DMS 273 (cell line): ENCODE results near the gene CEP68.
"Not testable (repeated sequence)": the region's sequence is repeated elsewhere in the genome, so short reads cannot be mapped to it uniquely, and the experiment has no call there.

Source experiments
- DNase-seq: peaks from one replicate; lab custom pipeline; 2025; ENCODE audit not compliant: unreplicated experiment; lab: John Stamatoyannopoulos, UW

CEP68 gene

GRCh38 chr2:65056215-65057053, at the start of gene CEP68:
TSS of gene CEP68 (plus strand) at chr2:65056416. CDS start at chr2:65069445, 13,029 bp downstream.
- peak; percentile 99 for DNase-seq

- no peak for DNase-seq
Observed at GRCh38 chr2:65013776-65014175, 42.4 kb upstream of the CEP68 start.

GRCh38 chr2:65015731-65016130, 40.5 kb upstream of the CEP68 start:
- DNase-seq, result no peak

- DNase-seq, result no peak
Observed at GRCh38 chr2:65016789-65017188, 39.4 kb upstream of the CEP68 start.

- peak; percentile 5 for DNase-seq
Observed at GRCh38 chr2:65017335-65017734, 38.9 kb upstream of the CEP68 start.

GRCh38 chr2:65018141-65018582, 38.1 kb upstream of the CEP68 start:
- no peak for DNase-seq

- no peak for DNase-seq
Observed at GRCh38 chr2:65019010-65019409, 37.2 kb upstream of the CEP68 start.

- DNase-seq, result no peak
Observed at GRCh38 chr2:65019675-65020195, 36.5 kb upstream of the CEP68 start.

- not testable (repeated sequence) for DNase-seq
Observed at GRCh38 chr2:65020251-65020650, 36.0 kb upstream of the CEP68 start.

GRCh38 chr2:65020943-65021528, 35.2 kb upstream of the CEP68 start:
- DNase-seq, result no peak

GRCh38 chr2:65021709-65022108, 34.5 kb upstream of the CEP68 start:
- peak; percentile 18 for DNase-seq

- no peak for DNase-seq
Observed at GRCh38 chr2:65022189-65022588, 34.0 kb upstream of the CEP68 start.

- no peak for DNase-seq
Observed at GRCh38 chr2:65023742-65024141, 32.5 kb upstream of the CEP68 start.

GRCh38 chr2:65024149-65024829, 31.9 kb upstream of the CEP68 start:
- DNase-seq, result no peak

GRCh38 chr2:65025453-65026123, 30.6 kb upstream of the CEP68 start:
- no peak for DNase-seq

GRCh38 chr2:65026154-65026553, 30.1 kb upstream of the CEP68 start:
- no peak for DNase-seq

- no peak for DNase-seq
Observed at GRCh38 chr2:65026704-65027464, 29.3 kb upstream of the CEP68 start.

- DNase-seq, result no peak
Observed at GRCh38 chr2:65027616-65028244, 28.5 kb upstream of the CEP68 start.

- DNase-seq, result no peak
Observed at GRCh38 chr2:65030476-65031332, 25.5 kb upstream of the CEP68 start.
